Occipital lobe (tissue), 2 donors: ENCODE measurements around the gene ARHGEF12. TPM values are rescaled to one million over a fixed set of nuclear protein-coding genes. Genes with fewer than 3 reads are reported as not detected.

Source experiments
- DNase-seq: peaks from one replicate; lab custom pipeline; 2025; lab: John Stamatoyannopoulos, UW
- total RNA-seq: library from RNA; depleted of rRNA; stranded (reverse); fragments of >200 nt; gene quantifications from one replicate; pipeline ENCODE4 v1.2.3, GENCODE V29; 2014

Gene ARHGEF12, protein sequence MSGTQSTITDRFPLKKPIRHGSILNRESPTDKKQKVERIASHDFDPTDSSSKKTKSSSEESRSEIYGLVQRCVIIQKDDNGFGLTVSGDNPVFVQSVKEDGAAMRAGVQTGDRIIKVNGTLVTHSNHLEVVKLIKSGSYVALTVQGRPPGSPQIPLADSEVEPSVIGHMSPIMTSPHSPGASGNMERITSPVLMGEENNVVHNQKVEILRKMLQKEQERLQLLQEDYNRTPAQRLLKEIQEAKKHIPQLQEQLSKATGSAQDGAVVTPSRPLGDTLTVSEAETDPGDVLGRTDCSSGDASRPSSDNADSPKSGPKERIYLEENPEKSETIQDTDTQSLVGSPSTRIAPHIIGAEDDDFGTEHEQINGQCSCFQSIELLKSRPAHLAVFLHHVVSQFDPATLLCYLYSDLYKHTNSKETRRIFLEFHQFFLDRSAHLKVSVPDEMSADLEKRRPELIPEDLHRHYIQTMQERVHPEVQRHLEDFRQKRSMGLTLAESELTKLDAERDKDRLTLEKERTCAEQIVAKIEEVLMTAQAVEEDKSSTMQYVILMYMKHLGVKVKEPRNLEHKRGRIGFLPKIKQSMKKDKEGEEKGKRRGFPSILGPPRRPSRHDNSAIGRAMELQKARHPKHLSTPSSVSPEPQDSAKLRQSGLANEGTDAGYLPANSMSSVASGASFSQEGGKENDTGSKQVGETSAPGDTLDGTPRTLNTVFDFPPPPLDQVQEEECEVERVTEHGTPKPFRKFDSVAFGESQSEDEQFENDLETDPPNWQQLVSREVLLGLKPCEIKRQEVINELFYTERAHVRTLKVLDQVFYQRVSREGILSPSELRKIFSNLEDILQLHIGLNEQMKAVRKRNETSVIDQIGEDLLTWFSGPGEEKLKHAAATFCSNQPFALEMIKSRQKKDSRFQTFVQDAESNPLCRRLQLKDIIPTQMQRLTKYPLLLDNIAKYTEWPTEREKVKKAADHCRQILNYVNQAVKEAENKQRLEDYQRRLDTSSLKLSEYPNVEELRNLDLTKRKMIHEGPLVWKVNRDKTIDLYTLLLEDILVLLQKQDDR (N-terminal part only)
- total RNA-seq, result 235 TPM

DNA sequence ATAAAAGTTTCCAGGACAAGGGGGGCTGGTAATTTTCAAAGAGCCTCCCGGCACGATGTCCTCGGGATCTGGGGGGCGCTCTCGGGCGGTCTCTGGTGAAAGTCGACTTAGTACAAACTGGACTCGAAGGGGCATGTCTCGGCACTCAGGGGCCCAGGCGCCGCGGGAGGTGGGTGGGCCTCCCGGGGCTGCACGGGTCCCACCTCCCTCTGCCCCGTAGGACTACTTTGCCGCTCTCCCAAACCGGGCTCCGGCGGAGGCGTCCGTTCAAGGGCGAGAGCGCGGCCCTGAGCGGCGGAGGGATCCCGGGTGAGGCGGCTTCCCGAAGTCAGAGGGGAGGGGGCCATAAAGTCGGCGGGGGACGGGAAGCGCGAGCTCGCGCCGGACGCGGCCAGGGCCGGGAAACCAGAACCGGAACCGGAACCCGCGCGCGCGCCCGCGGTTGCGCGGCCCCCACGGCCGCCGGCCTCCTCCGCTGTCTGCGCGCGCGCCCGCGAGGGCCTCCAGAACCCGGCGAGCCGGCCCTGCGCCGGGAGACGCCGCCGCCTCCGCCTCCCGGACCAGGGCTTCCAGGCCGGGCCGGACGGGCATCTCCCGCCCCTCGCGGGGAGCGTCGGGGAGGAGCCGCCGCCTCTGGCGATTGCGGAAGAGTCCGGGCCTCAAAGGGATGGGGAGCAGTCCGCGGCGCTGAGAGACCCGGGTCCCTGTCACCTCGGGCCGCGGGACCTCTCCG, at the start of gene ARHGEF12:
Gene ARHGEF12 (plus strand): TSS at position 506 of the 733 bp plus-strand sequence. CDS start 831 bp downstream, outside the sequence.
- DNase-seq, result peak; percentile 89

DNA sequence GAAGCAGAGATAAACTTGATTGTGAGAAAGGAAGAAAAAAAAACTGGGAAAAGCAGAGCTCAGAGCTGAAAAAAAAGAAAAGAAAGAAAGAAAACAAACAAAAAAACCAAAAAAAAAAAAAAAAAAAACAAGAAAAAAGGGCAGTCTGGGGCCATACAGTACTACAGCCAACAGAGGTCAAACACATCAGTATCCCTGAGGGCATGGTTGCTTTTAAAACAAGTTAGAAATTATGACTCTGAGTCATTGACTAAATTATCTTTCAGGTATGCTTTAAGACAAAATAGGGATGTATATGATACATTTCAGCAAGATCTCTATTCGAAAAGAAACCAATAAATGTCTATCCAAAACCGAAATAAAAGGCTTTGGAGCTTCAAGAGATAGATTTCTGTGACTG, 48.2 kb upstream of the ARHGEF12 start:
- no peak for DNase-seq

DNA sequence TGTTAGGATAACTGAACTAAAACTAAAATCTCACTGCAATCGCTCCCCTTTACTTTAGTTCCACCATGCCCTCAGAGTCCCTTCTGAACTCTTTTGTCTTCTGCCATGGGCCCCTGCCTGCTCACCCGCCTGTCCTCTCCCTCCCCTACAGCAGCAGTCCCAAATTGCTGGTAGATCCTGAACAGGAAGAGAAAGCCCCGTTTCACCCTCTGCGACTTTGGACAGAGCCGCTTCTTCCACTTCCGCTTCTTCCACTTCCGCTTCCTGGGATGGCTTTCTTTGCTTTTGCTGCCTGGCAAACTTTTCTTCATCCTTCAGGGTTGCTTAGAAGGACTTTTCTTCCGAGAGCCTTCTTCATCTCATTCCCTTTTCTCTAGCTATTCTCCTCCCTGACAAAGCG, 46.8 kb upstream of the ARHGEF12 start:
- no peak for DNase-seq

GRCh38 chr11:120290956-120291355, 45.3 kb upstream of the ARHGEF12 start:
- no peak for DNase-seq

GRCh38 chr11:120293038-120293800, 43.0 kb upstream of the ARHGEF12 start:
- no peak for DNase-seq

DNA sequence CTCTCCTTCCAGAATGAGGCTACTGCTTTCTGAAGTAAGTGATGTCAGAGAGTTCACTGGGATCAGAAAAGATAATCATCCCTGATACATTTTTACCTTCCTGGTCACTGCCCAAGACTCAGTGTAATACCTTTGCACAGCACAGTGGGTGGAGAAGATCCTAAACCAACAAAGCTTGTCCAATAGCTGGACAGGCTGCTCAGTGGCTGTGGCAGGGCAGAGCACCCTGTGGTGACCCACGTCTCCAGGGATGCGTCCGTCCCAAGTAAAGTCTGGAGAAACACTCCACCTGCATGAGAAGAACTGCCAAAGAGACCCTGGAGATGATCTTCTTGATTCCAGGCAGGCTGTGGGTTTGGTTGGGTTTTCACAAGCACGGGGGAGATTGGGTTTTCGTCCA, 42.1 kb upstream of the ARHGEF12 start:
- DNase-seq, result no peak

DNA sequence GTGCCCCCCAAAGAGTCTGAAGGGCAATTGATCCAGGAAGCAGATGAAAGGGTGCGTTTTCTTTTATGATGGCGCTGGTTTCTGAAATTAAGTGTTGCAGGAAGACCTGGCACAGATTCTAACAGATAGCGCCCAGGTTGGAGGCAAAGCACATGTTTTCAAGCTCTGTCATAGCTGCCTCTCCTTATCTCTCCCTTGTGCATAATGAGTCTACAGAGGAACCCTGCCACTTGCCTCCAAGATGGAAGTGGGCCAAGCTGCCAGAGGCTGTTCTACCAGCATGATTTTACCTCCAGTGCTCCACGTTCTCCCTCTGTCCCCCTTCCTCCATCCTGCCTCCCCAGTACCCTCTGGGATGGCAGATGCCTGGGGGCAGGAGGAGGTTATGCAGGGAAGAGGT, 41.1 kb upstream of the ARHGEF12 start:
- no peak for DNase-seq

GRCh38 chr11:120296554-120296953, 39.7 kb upstream of the ARHGEF12 start:
- no peak for DNase-seq

DNA sequence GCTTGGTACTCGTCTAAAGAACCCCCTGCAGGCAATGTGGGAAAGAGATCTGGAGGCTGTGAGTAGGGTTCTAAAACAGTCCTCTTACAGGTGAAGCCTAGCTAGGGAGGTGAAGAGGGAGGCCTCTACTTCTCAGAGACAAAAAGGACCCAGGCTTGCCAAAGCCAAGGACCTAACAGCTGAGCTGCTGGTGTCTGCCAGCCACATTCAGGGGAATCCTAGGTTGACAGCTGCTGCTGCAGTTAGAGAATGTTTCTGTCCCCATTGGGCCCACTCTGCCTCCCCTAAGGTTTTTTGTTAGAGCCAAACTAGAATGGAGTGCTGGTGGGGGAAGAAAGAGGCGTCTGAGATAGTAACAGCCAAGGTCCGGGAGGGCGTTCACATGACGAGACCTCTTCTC, 37.8 kb upstream of the ARHGEF12 start:
- no peak for DNase-seq

- no peak for DNase-seq
Observed at GRCh38 chr11:120302001-120302805, 34.0 kb upstream of the ARHGEF12 start.

DNA sequence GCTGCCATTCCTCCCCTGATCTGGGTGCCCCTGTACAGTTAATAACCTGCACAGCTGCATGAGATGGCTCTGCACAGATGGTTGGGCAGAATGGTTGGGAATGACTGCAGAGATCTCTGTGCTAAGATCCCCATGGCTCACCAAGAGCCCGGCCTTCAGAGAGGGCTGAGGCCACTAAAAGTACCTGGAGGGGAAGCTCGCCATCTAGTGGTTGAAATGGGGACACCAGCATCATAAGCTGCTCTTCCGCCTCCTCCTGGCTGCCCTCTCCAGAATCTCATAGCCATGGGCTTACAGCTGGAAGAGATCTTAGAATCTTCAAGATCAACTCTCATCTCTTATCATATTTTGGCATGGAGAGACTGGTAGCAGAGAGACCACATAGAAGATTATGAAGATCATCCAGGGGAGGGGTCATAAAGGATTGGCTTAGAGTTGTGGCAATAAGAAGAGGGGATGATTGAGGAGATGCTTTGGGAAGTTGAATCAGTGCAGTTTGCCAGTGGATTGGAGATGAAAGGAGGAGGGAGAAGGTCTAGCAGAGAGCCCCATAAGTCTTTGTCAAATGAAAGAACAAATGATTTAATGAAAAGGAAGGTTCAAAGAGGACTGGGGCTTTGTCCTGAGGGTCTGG, 33.1 kb upstream of the ARHGEF12 start:
- DNase-seq, result peak; percentile 13

GRCh38 chr11:120304526-120304925, 31.7 kb upstream of the ARHGEF12 start:
- DNase-seq, result no peak

- no peak for DNase-seq
Observed at GRCh38 chr11:120305286-120305685, 30.9 kb upstream of the ARHGEF12 start.

DNA sequence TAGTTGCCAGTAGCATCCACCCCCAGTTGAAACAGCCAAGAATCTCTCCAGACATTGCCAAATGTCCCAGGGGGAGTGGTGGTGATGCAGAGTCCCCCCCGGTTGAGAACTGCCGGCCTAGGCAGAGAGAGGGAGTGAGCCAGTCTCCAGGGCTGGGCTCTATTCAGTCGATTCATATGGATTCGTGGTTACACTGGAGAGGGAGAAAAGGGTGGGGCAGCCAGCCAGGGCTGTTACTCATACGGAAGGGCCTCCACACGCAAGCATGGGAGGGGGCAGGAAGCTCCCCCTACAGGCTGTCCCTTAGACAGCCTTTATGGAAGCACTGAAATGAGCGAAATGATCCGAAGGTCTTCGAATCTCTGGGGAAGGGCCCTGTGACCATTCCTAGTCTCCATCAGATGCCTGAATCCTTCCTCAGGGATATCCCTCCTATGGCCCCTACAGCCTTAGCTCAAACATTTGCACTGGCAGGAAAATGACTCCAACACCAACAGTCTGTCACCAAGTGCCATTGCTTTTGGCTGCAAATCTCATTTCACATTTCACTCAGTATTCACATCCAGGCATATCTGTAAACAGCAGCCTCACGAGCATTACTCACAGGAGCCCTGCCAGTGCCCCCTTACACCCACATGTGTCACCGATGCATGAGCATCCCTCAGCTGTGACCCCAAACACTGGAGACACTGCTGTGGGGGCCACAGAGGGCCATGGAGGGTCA, 29.5 kb upstream of the ARHGEF12 start:
- DNase-seq, result no peak

DNA sequence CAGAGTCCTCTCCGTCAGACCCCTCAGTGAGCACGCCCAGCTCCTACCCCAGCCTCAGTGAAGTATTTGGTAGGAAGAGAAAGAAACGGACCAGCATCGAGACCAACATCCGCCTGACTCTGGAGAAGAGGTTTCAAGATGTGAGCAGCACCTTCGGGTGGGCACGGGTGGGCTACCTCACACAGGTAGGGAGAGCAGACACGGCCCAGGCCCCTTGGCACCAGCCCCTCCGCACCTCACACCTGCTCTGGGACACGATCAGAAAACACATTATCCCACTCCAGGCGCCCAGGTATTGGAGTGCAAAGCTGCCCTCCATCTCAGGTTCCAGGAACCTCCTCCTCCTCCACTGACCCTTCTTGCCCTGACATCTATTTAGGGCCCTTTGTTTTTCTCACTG, 28.7 kb upstream of the ARHGEF12 start:
- DNase-seq, result no peak

DNA sequence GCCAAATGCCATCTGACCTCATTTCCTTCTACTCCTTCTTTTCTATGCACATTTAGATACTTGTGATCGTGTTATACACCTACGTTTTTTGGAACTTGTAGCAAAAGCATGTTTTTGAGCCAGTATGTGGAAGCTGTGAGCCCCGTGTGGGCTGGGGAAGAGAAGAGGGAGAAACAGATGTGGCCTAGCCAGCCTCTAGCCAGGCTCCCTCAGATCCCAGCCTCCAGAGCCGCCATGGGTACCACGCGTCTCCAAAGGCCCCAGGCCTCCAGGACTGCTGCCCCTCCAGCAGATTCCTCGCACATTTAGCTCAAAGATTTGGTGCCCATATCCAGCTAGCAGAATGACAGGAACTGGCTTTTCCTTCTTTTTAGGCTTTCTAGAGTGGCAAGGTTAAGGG, 28.1 kb upstream of the ARHGEF12 start:
- no peak for DNase-seq

DNA sequence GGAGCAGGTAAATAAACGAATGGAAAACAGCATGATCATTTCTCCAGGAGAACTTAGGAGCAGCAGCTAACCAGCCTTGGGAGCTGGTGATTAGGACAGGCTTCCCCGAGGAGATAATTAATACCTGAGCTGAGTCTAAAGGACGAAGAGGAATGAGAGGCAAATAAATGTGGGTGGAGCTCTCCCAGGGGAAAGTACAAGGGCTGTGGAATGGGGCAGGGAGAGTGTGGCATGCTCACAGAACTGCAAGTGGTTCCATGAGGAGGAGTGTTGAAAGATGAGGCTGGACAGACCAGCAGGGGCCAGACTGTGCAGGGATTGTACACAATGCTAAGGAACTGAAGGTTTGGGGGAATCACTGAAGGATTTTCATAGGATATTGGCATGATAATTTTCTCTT, 25.3 kb upstream of the ARHGEF12 start:
- no peak for DNase-seq

GRCh38 chr11:120314861-120315260, 21.4 kb upstream of the ARHGEF12 start:
- DNase-seq, result no peak
